ENCODE results near the gene TECTA.
"Not testable (repeated sequence)": the region's sequence is repeated elsewhere in the genome, so short reads cannot be mapped to it uniquely, and the experiment has no call there.

The TECTA gene

DNA sequence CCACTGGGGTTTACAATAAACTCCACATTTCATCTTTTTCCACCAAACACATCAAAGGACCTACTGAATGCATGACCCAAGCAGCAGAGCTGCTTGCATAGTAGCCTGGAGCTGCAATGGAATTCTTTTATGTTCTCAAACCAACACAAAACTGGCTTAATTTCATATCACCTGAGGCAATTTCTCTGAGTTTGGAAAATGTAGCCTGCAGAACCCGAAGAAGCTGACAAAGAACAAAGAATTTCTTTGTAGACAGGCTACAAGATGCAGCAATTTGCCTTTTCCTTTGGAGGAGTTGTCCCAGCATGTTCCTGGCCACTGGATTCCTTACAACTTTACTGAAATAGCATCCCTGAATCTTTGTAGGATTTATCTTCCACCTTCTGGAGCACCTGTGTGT lies 5.5 kb upstream of the TECTA start:
- DNase-seq (ENCODE audit: low read depth): no peak

DNA sequence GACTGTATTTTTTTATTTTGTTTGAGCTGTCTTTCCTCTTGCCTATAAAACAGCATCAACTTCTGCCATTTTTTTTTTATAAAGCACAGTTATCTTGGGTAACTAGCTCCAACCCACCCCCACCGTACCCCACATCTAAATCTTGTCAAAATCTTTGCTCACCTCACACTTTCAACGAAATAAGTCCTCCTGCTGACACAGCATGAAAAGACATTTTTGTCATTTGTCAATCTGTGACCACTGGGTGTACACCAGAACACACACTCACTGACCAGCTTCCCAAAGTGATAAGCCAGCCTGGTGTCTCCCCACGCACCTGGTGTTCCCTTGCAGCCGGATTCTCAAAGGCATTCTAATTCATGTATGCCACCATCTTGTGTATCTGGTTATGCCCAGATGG lies 1.7 kb upstream of the TECTA start:
- no peak for DNase-seq (ENCODE audit: low read depth)

GRCh38 chr11:121099885-121100284 lies 1.2 kb upstream of the TECTA start:
- no peak for DNase-seq (ENCODE audit: low read depth)

DNA sequence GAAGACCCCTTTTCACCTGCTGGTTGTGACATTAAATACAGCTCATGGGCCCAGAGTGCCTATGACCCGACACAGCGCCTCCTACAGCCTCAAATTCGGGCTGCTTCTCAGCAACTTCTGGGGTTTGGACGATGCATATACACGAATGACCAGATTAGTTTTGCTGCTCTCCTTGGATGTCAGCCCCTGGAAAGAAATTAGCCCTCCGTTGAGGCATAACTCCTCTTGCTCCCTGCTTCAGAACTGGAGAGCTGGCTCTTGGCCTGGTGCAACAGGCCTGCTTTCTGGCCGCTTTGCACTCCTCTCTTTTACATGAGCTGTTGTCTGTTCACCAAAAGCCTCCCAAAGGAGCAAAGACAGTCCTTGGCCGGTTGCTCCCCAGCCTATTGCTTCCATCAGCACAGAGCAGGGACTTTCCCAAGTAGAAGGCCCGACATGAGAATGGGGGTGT lies 3.3 kb downstream of the TECTA start:
- no peak for DNase-seq (ENCODE audit: low read depth)

DNA sequence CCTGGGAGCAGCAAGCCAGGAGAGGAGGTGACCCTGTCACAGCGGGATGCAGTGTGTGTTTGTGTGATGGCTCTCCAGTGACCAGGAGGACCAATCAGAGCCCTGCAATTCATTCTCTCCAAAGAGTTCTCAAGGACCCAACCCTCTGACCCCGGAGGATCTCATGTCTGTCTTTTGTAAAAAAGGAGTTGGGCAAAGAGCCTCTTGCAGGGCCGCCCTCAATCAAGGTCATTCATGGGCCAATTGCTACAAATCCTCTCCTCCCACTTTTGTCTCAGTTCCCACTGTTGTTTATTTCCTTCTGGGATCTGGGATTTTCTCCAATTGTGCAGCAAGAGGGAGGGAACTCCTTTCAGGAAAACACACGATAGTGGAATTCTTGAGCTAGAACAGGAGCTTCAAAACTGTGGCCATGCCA lies 4.0 kb downstream of the TECTA start:
- no peak for DNase-seq (ENCODE audit: low read depth)

GRCh38 chr11:121105481-121106195 lies 4.6 kb downstream of the TECTA start:
- no peak for DNase-seq (ENCODE audit: low read depth)

DNA sequence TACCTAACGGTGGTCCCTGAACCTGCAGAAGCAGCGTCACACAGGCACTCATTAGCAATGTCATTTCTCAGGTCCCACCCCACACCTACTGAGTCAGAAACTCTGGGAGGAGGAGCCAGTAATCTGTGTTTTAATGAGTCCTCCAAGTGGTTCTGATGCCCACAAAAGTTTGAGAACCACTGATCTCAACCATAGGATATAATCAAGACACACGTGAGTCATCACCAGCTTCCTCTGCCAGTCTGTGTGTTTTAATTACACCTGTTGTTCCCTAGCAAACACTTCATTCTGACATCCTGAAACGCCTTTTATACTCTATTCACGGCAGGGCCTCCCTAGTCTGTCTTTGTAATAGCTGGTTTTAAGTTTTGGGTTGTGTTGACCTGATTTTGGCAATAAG lies 5.8 kb downstream of the TECTA start:
- DNase-seq (ENCODE audit: low read depth): no peak

DNA sequence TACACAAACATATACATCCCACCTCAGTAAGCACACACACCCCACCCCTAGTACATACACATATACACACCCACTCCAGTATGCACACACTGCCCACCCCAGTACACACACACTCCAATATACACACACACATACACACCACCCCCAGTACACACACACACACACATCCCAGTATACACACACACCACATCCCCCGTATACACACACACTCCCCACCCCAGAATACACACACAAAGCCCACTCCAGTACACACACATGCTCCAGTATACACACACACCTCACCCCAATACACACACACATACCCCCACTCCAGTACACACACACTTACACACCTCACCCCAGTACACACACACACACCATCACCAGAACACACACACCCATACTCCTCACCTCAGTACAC lies 7.4 kb downstream of the TECTA start:
- DNase-seq (ENCODE audit: low read depth): no peak

DNA sequence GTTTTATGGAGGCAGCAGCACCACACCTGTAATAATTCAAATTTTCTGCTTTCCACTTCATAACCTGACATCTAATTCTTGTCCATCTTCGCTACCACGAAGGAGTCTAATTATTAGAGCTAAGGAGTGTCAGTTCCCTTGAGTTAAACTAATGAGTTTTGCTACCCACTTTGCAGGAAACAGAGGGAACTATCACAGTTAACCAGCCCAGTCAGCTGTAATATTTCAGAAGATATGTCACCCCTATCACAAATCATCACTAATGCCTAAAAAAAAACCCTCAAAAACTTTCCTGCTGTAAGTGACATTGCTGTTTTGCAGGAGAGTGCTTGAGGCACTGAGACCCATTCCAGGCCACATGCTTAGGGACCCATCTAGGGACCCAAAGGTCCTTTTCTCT lies 8.4 kb downstream of the TECTA start:
- DNase-seq (ENCODE audit: low read depth): no peak

DNA sequence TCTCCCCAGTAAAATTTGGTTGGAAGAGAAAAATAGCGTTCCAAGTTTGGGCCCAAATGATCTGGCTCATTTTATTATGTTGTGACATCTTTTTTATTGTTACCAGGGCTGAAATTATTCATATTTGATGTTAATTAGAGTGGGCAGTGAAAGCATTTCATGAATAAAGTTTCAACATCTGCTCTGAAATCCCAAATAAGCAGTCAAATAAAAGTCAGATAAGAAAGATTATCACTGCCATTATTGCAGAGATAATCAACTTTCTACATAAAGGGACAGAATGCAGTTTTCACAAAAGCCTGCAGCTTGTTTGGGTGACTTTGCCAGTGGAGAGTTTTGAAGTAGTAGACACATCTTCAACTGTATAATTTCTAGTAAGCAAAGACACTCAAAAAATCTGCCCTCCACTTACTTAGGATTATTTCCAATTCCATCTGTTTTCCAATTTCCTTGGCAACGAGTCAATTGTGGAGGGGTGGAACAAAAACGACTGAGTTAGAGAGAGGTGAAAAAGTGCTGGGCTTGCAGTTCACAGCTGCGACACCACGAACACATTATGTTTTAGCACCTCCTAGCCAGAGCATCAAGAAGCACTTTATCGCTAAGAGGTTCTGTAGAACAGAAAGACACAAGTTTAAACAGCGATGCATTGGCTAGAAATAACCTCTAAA lies 9.0 kb downstream of the TECTA start:
- DNase-seq (ENCODE audit: low read depth): no peak

DNA sequence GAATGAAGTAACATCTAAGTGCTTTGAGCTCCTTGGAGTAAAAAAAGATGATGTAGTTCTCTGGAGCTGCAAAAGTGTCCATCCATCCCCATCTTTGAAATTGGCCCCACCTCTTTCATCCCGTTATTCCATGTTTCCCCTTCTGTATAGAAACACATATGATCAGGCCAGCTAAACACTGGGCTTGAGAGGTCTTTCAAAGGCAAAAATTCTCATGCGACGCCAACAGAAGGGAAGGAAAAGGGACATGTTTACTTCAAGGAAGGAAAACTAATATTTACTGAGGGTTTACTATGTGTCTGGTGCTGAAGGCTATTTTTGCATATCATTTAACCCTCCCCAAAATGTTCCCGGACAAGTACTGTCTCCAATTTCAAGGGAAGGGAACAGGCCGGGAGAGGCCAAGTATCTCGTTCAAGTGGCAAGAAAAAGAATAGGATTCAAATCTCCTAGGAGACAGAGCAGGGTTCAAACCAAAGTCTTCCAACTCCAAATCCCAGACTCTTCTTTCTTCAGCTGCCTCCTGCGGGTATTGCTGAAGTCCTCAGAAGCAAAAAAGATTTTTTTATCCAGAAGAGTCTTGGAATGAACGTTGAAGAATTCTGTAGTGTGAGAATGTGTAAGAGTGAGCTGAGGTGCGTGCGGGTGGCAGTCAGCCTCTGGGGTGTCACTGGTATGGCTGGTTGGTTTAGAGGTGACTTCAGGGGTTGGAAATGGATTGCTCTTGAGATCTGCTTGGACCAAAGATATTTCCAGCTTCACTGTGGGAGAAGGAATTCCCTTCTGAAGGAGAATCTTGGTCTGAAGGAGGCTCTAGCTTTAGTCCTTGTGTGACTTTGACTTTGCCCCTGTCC lies 10.1 kb downstream of the TECTA start:
- no peak for DNase-seq (ENCODE audit: low read depth)

DNA sequence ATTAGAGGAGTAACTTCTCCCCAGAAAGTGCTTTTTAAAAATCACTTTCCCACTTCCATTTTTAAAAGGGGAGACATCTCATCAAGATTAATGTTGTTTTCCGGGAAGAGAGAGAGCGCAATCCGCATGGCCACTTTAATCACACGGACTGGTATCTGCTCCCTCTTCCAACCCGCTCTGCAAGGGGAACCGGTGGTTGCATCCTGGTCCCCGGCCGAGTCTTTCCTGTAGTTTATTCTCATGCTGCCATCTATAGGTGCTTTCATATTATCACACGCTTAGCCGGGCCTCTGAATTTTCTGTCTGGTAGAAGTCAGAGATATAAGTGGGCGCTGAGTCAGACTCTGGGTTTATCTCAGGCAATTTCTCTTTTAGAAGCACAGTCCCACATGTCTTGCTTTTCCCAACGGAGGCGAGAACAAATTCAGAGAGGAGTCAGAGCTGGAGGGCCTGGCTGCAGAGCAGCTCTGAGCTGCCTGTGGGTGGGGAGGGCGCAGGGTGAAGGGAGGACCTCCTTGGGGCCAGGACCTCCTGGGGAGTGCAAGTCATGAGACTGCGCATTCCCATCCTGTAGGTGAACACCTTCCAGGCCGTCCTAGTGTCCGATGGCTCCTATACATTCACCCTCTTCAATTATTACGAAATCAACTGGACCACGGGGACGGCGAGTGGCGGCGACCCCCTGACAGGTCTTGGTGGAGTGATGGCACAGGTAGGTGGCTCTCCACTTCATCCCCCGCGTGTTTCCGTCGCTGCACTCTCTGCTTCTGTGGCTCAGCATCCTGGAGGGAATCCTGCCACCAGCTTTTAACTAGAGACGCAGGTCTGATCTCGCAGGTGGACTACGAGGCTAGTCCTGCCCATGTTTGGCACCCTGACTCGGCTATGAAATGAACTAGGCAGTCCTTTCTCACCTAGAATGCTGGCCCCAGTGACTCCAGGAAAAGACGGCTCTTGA lies 11.7 kb downstream of the TECTA start:
- peak; percentile 18 for DNase-seq (ENCODE audit: low read depth)

DNA sequence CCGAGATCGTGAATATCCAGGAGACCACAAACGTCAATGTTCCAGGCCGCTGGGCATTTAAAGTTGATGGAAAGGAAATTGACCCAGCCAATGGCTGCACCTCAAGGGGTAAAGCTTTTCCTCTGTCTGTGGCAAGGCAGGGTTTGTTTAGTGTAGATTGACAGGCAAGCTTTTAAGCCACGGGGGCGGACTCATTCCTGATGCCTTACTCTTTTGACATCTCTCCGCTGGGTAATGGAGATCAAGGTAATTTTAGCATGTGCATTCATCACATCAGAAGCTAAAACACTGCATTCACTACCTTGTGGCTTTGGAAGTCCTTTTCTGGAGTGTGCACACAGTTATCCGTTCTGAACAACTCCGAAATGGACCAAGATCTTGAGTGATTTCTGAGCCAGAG lies 12.6 kb downstream of the TECTA start:
- no peak for DNase-seq (ENCODE audit: low read depth)

- not testable (repeated sequence) for DNase-seq (ENCODE audit: low read depth)
Observed at GRCh38 chr11:121115024-121115423, 14.0 kb downstream of the TECTA start.

DNA sequence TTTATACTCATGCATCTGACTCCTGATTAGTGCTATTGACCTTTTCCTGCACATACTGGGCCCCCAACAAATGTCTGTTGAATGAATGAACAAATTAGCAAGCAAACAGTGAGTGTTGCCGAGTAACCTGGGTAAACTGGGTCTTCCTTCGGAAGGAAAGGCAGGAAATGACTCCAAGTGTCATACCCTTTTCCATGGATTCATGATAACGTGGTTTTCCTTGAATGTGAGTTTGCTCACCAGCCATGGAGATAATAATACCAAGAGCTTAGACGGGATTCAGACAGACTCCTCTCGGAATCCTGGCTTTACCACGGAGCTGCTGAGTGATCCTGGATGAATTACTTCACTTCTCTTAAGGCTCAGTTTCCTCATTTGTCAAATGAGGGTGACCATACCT lies 16.7 kb downstream of the TECTA start:
- DNase-seq (ENCODE audit: low read depth): no peak

DNA sequence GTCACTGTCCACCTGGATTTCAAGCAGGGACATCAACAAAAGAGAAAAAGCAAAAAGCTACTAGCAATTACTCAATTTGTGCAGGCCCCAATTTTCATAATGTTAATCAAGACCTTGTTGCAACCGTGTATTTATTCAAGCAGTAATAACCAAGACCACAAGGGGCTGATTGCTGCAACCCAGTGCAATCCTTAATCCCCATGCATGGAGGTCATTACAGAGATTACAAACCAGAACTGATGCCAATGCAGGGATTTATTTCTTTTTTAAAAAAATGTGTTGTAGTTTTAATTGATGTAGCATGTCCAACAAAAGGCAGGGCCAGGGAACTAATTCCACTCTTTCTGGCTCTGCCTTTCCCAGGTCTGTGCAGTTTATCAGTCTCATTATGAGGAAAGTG lies 18.4 kb downstream of the TECTA start:
- DNase-seq (ENCODE audit: low read depth): no peak

DNA sequence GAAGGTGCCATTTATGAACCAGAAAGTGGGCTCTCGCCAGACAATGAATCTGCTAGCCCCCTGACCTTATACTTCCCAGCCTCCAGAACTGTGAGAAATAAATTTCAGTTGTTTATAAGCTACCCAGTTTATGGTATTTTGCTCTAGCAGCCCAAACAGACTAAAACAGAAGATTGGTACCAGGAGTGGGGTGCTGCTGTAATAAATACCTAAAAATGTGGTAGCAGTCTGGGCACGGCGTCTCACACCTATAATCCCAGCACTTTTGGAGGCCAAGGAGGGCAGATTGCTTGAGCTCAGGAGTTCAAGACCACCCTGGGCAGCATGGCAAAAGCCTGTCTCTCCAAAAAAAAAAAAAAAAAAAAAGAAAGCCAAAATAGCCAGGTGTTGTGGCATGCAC lies 21.3 kb downstream of the TECTA start:
- DNase-seq (ENCODE audit: low read depth): no peak

GRCh38 chr11:121123496-121124069 lies 22.5 kb downstream of the TECTA start:
- no peak for DNase-seq (ENCODE audit: low read depth)

- DNase-seq (ENCODE audit: low read depth): no peak
Observed at GRCh38 chr11:121127809-121128208, 26.8 kb downstream of the TECTA start.

DNA sequence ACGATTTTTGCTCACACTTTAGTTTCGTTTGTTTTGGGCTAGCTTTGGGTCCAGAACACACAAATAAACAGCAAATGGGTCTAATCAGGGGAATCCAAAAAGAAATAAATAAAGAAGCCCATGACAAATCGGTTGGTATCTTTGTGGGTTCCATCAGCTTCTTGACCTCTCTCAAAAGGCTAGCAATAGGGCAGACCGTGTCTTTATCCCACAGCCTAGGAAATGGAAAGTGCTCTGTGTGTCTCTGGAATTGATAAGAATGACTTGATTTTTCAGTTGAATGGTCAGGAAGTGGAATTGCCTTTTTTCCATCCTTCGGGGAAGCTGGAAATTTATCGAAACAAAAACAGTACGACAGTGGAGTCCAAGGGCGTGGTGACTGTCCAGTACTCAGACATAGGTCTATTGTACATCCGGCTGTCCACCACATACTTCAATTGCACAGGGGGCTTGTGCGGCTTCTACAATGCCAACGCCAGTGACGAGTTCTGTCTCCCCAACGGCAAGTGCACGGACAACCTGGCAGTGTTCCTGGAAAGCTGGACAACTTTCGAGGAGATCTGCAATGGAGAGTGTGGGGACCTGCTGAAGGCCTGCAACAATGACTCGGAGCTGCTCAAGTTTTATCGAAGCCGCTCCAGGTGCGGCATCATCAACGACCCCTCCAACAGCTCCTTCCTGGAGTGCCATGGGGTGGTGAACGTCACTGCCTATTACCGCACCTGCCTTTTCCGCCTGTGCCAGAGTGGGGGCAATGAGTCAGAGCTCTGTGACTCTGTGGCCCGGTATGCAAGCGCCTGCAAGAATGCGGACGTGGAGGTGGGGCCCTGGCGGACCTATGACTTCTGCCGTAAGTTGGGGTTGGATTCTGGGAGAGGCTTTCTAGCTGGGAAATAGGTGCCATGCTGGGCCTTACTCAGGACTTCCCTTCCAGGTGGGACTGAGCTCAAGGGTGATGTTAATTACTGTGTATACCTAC lies 28.6 kb downstream of the TECTA start:
- no peak for DNase-seq (ENCODE audit: low read depth)

Measured in activated T-cell treated with anti-CD3 and anti-CD28 coated beads for 24 hours (primary cell).